ENCODE results near the gene MPPED1.

DNA sequence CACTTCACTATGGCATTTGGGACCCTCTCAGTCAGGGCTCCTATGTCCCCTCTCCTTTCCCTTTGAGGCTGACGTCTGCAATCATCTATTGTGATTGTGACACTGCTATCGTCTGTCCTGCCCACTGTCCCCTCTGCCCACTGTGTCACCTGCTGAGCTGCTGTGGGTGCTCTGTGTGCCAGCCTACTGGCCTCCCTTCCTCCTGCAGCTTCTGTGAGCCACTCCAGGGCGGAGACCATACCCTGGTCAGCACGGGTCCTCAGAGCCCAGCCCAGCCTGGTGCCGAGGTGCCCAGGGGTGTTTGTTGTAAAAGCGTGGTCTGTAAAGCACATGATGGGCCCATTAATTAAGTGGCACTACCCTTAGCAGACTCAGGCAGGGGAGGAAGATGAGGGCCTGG, 29.4 kb downstream of the MPPED1 start:
- TF ChIP-seq, protein P1, sequence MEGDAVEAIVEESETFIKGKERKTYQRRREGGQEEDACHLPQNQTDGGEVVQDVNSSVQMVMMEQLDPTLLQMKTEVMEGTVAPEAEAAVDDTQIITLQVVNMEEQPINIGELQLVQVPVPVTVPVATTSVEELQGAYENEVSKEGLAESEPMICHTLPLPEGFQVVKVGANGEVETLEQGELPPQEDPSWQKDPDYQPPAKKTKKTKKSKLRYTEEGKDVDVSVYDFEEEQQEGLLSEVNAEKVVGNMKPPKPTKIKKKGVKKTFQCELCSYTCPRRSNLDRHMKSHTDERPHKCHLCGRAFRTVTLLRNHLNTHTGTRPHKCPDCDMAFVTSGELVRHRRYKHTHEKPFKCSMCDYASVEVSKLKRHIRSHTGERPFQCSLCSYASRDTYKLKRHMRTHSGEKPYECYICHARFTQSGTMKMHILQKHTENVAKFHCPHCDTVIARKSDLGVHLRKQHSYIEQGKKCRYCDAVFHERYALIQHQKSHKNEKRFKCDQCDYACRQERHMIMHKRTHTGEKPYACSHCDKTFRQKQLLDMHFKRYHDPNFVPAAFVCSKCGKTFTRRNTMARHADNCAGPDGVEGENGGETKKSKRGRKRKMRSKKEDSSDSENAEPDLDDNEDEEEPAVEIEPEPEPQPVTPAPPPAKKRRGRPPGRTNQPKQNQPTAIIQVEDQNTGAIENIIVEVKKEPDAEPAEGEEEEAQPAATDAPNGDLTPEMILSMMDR (IDR thresholded peaks at IDR 0.05), result no peak
- TF ChIP-seq ZFX (IDR thresholded peaks at IDR 0.05; ENCODE audit: borderline replicate concordance), result no peak
